ENCODE measurements around the gene ARID3B.

DNA sequence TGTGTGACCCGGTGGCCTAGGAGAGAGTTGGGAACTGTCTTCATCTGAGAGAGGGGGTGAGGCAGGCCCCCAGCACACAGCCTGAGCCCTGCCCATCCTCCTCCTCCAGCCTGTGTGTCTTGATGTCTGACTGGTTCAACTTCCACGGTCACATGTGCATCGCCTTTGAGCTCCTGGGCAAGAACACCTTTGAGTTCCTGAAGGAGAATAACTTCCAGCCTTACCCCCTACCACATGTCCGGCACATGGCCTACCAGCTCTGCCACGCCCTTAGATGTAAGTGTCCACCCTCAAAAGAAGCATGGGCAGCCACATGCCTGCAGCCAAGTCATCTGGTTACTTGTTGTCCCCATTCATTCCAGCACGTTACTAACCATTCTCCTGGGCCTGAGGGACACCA lies 84.7 kb downstream of the ARID3B start:
- TF ChIP-seq EZH2phosphoT487 (IDR thresholded peaks at IDR 0.05; ENCODE audit: borderline replicate concordance, low read depth) (no peak), SIN3A (IDR thresholded peaks at IDR 0.05; ENCODE audit: borderline replicate concordance, low read depth, low read length) (no peak), RAD21 (IDR thresholded peaks at IDR 0.05; ENCODE audit: low read length) (no peak), EP300 (IDR thresholded peaks at IDR 0.05; ENCODE audit: borderline replicate concordance in 1 of 2, low read depth in 1 of 2, low read length in 1 of 2) (no peak), SMC3 (IDR thresholded peaks at IDR 0.05; ENCODE audit: low read depth, low read length) (no peak)
- TF ChIP-seq, protein P1, sequence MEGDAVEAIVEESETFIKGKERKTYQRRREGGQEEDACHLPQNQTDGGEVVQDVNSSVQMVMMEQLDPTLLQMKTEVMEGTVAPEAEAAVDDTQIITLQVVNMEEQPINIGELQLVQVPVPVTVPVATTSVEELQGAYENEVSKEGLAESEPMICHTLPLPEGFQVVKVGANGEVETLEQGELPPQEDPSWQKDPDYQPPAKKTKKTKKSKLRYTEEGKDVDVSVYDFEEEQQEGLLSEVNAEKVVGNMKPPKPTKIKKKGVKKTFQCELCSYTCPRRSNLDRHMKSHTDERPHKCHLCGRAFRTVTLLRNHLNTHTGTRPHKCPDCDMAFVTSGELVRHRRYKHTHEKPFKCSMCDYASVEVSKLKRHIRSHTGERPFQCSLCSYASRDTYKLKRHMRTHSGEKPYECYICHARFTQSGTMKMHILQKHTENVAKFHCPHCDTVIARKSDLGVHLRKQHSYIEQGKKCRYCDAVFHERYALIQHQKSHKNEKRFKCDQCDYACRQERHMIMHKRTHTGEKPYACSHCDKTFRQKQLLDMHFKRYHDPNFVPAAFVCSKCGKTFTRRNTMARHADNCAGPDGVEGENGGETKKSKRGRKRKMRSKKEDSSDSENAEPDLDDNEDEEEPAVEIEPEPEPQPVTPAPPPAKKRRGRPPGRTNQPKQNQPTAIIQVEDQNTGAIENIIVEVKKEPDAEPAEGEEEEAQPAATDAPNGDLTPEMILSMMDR (IDR thresholded peaks at IDR 0.05) = no peak
- TF ChIP-seq, protein P2, sequence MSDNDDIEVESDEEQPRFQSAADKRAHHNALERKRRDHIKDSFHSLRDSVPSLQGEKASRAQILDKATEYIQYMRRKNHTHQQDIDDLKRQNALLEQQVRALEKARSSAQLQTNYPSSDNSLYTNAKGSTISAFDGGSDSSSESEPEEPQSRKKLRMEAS (IDR thresholded peaks at IDR 0.05; ENCODE audit: low read depth) = no peak

Measured in SK-N-SH (cell line).